ENCODE results near the gene L3MBTL4. TPM values are rescaled to one million over a fixed set of nuclear protein-coding genes. Genes with fewer than 3 reads are reported as not detected.

The L3MBTL4 gene
- total and polyA plus RNA-seq, 4 donors, result 2.3 to 15.0 (median 5.0) TPM

DNA sequence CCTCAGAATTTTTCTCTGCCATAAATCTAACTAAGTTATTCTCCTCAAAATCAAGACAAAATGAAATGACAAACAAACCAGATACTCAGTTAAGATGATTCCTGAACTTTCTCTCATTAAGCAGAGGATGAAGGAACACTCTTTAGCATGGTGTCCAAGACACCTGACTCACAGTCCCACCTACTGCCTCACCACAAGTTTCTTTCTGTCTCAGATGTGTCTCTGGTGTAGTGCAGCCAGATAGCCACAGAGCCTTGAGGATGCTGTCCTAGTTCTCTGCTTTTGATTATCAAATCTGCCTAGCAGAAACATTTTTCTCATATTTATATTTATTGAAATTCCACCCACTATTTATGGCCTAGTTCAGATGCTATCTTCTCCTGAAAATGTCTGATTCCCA is 415.8 kb downstream of the L3MBTL4 start:
- DNase-seq (ENCODE audit: low spot score), result no peak
- Histone ChIP-seq H3K4me3 (ENCODE audit: low read depth in 1 of 3, low read length in 3 of 3) (no peak overlapping the region), H3K9ac (ENCODE audit: low read depth in 1 of 2, low read length in 2 of 2) (no peak overlapping the region), H3K36me3 (ENCODE audit: control insufficient read depth in 4 of 4, insufficient read depth in 3 of 4, low read depth in 1 of 4, low read length in 3 of 4) (no peaks in the 10 kb centered on the region), H3K4me1 (ENCODE audit: control insufficient read depth in 4 of 4, insufficient read depth in 4 of 4, low read length in 3 of 4) (peaks cover 0 to 11% (median 4%) of the 10 kb centered on the region in 4 donors), H3K27me3 (ENCODE audit: control insufficient read depth in 4 of 4, insufficient read depth in 4 of 4, low read length in 3 of 4) (no peaks in the 10 kb centered on the region), H3K27ac (ENCODE audit: low read depth in 1 of 2, low read length in 2 of 2) (no peak overlapping the region), H3K9me3 (ENCODE audit: control insufficient read depth in 4 of 4, low read length in 3 of 4) (no peaks in the 10 kb centered on the region)
- TF ChIP-seq JUND (IDR thresholded peaks at IDR 0.05) (no peak), FOXA2 (IDR thresholded peaks at IDR 0.05) (no peak), RAD21 (IDR thresholded peaks at IDR 0.05) (no peak), GABPA (IDR thresholded peaks at IDR 0.05 in 1 of 2, conservative IDR thresholded peaks at IDR 0.05 in 1 of 2) (no peak), HNF4G (IDR thresholded peaks at IDR 0.05) (no peak), NR2F2 (IDR thresholded peaks at IDR 0.05) (no peak), SP1 (IDR thresholded peaks at IDR 0.05) (no peak)
- TF ChIP-seq, protein P1, sequence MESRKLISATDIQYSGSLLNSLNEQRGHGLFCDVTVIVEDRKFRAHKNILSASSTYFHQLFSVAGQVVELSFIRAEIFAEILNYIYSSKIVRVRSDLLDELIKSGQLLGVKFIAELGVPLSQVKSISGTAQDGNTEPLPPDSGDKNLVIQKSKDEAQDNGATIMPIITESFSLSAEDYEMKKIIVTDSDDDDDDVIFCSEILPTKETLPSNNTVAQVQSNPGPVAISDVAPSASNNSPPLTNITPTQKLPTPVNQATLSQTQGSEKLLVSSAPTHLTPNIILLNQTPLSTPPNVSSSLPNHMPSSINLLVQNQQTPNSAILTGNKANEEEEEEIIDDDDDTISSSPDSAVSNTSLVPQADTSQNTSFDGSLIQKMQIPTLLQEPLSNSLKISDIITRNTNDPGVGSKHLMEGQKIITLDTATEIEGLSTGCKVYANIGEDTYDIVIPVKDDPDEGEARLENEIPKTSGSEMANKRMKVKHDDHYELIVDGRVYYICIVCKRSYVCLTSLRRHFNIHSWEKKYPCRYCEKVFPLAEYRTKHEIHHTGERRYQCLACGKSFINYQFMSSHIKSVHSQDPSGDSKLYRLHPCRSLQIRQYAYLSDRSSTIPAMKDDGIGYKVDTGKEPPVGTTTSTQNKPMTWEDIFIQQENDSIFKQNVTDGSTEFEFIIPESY (IDR thresholded peaks at IDR 0.05), result no peak
- TF ChIP-seq, protein P2, sequence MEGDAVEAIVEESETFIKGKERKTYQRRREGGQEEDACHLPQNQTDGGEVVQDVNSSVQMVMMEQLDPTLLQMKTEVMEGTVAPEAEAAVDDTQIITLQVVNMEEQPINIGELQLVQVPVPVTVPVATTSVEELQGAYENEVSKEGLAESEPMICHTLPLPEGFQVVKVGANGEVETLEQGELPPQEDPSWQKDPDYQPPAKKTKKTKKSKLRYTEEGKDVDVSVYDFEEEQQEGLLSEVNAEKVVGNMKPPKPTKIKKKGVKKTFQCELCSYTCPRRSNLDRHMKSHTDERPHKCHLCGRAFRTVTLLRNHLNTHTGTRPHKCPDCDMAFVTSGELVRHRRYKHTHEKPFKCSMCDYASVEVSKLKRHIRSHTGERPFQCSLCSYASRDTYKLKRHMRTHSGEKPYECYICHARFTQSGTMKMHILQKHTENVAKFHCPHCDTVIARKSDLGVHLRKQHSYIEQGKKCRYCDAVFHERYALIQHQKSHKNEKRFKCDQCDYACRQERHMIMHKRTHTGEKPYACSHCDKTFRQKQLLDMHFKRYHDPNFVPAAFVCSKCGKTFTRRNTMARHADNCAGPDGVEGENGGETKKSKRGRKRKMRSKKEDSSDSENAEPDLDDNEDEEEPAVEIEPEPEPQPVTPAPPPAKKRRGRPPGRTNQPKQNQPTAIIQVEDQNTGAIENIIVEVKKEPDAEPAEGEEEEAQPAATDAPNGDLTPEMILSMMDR (IDR thresholded peaks at IDR 0.05; ENCODE audit: low read depth, low read length, missing input control), result no peak
- TF ChIP-seq, protein P3, sequence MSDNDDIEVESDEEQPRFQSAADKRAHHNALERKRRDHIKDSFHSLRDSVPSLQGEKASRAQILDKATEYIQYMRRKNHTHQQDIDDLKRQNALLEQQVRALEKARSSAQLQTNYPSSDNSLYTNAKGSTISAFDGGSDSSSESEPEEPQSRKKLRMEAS (IDR thresholded peaks at IDR 0.05), result no peak

DNA sequence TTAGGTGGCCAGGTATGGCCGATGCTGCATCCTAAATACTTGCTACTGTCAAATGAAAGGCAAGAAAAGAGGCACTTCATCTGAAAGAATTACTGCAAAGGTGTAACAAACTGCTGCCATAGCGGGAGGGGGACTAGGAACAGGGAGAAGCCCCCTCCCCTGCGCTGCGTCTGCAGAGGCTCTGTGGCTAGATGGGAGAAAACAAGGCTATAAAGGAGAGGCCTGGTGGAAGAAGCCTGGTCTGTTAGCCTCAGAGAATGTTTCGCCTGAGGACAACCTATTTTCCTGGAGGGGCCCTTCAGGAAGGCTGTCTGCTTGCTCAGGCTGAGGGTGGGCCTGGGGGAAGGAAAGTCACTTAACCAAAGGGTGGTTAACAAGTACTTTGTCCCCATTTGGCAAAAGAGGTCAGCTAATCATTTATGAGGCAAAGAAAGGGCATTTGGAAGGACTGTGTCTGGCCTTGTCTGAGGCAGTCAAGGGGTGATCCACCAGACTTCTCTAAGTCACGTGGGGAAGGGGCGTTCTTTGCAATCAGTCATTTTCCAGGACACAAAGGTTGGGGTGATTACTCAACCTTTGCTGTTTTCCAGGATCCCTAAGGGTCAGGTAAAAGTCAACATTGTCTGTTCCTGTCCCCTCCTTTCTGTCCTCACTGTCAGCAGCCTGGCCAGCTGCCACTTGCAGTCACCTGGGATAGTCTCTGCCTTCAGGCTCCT is 416.4 kb downstream of the L3MBTL4 start:
- no peaks in the 10 kb centered on the region for H3K27me3 ChIP-seq (ENCODE audit: control insufficient read depth in 4 of 4, insufficient read depth in 4 of 4, low read length in 3 of 4)
- 75% methylated on average over 7 of the region's 7 CpGs for WGBS
- no peaks in the 10 kb centered on the region for H3K9me3 ChIP-seq (ENCODE audit: control insufficient read depth in 4 of 4, low read length in 3 of 4)
- no peaks in the 10 kb centered on the region for H3K36me3 ChIP-seq (ENCODE audit: control insufficient read depth in 4 of 4, insufficient read depth in 3 of 4, low read depth in 1 of 4, low read length in 3 of 4)
- peak overlapping the region; percentile 19 to 47 for H3K27ac ChIP-seq (ENCODE audit: low read depth in 1 of 2, low read length in 2 of 2)
- no peak overlapping the region for H3K9ac ChIP-seq (ENCODE audit: low read depth in 1 of 2, low read length in 2 of 2)
- H3K4me1 ChIP-seq (ENCODE audit: control insufficient read depth in 4 of 4, insufficient read depth in 4 of 4, low read length in 3 of 4), result peaks cover 0 to 11% (median 4%) of the 10 kb centered on the region in 4 donors
- no peak overlapping the region for H3K4me3 ChIP-seq (ENCODE audit: low read depth in 1 of 3, low read length in 3 of 3)
- peak; percentile 53 for DNase-seq (ENCODE audit: low spot score)
- TF ChIP-seq NR2F2 (IDR thresholded peaks at IDR 0.05) (peak; percentile 77), RXRA (IDR thresholded peaks at IDR 0.05) (peak; percentile 94 to 98), JUND (IDR thresholded peaks at IDR 0.05) (peak; percentile 71 to 93), FOXA1 (IDR thresholded peaks at IDR 0.05) (peak; percentile 89), RAD21 (IDR thresholded peaks at IDR 0.05) (peak; percentile 61 to 66), HNF4A (conservative IDR thresholded peaks at IDR 0.05) (peak; percentile 84 to 94), YY1 (IDR thresholded peaks at IDR 0.05) (peak; percentile 76), FOXA2 (IDR thresholded peaks at IDR 0.05) (peak; percentile 92), GABPA (IDR thresholded peaks at IDR 0.05 in 1 of 2, conservative IDR thresholded peaks at IDR 0.05 in 1 of 2) (peak in 1 of 2 donors; percentile 41), TAF1 (conservative IDR thresholded peaks at IDR 0.05) (no peak), EGR1 (IDR thresholded peaks at IDR 0.05; ENCODE audit: low read depth in 2 of 2) (peak; percentile 51 to 82)
- TF ChIP-seq, protein P4, sequence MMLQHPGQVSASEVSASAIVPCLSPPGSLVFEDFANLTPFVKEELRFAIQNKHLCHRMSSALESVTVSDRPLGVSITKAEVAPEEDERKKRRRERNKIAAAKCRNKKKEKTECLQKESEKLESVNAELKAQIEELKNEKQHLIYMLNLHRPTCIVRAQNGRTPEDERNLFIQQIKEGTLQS (IDR thresholded peaks at IDR 0.05), result peak; percentile 75
- TF ChIP-seq, protein P1 (IDR thresholded peaks at IDR 0.05), result peak; percentile 86
- TF ChIP-seq, protein P3 (IDR thresholded peaks at IDR 0.05), result peak; percentile 87
- TF ChIP-seq, protein P2 (IDR thresholded peaks at IDR 0.05; ENCODE audit: low read depth, low read length, missing input control), result no peak
- TF ChIP-seq, protein P5, sequence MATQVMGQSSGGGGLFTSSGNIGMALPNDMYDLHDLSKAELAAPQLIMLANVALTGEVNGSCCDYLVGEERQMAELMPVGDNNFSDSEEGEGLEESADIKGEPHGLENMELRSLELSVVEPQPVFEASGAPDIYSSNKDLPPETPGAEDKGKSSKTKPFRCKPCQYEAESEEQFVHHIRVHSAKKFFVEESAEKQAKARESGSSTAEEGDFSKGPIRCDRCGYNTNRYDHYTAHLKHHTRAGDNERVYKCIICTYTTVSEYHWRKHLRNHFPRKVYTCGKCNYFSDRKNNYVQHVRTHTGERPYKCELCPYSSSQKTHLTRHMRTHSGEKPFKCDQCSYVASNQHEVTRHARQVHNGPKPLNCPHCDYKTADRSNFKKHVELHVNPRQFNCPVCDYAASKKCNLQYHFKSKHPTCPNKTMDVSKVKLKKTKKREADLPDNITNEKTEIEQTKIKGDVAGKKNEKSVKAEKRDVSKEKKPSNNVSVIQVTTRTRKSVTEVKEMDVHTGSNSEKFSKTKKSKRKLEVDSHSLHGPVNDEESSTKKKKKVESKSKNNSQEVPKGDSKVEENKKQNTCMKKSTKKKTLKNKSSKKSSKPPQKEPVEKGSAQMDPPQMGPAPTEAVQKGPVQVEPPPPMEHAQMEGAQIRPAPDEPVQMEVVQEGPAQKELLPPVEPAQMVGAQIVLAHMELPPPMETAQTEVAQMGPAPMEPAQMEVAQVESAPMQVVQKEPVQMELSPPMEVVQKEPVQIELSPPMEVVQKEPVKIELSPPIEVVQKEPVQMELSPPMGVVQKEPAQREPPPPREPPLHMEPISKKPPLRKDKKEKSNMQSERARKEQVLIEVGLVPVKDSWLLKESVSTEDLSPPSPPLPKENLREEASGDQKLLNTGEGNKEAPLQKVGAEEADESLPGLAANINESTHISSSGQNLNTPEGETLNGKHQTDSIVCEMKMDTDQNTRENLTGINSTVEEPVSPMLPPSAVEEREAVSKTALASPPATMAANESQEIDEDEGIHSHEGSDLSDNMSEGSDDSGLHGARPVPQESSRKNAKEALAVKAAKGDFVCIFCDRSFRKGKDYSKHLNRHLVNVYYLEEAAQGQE (IDR thresholded peaks at IDR 0.05), result peak; percentile 83

All from liver (tissue), 9 donors.